B cell (primary cell): ENCODE measurements around the gene FAM53A. TPM values are rescaled to one million over a fixed set of nuclear protein-coding genes. Genes with fewer than 3 reads are reported as not detected.
A peak's percentile ranks its signal among the peaks of the same experiment; 100 is the strongest.

Source experiments
- ATAC-seq: fragments of 200-7000 bp; cut with Tn5 transposase; one replicate; pipeline ENCODE4 v1.10.0; 2021; ENCODE audit warnings: low read depth, mild to moderate bottlenecking, moderate number of reproducible peaks, moderate library complexity
- CTCF ChIA-PET: fragments of 350-600 bp; sonication (Branson Sonifier 250); formaldehyde crosslinking; loops from one replicate; lab custom pipeline; 2021; ENCODE audit warnings: antibody characterized with exemption, inconsistent platforms; lab: Charles Lee
- POLR2A ChIA-PET: fragments of 350-600 bp; sonication (Branson Sonifier 250); formaldehyde crosslinking; loops from one replicate; lab custom pipeline; 2021; ENCODE audit warnings: antibody characterized with exemption; lab: Charles Lee
- DNase-seq: peaks from one replicate; pipeline ENCODE4 v3.0.0; 2013
- H2AFZ ChIP-seq: 2 replicates; pipeline ENCODE4 v1.6.1; 2012; ENCODE audit warnings: mild to moderate bottlenecking, low read depth, low read length; ENCODE audit not compliant: insufficient read depth, poor library complexity, severe bottlenecking
- H3K27ac ChIP-seq, 2 donors: 1 replicate in 1 of 2; 2 replicates in 1 of 2; pipeline ENCODE4 v1.5.1; 2012 to 2013; ENCODE audit warnings: low read length in 2 of 2, mild to moderate bottlenecking in 2 of 2, moderate library complexity in 1 of 2
- H3K27me3 ChIP-seq, 4 experiments: fragments of 200-600 bp in 1 of 4; sonication (generic) in 1 of 4; replicated peaks in 1 of 4; 1 replicate in 2 of 4; 2 replicates in 2 of 4; pipeline versions ENCODE4 v1.6.1 to v1.7.0; 2013 to 2016; ENCODE audit warnings: low read length in 3 of 4, mild to moderate bottlenecking in 2 of 4, mixed read lengths in 1 of 4, moderate library complexity in 1 of 4; ENCODE audit not compliant: insufficient read depth in 4 of 4, control insufficient read depth in 3 of 4; ENCODE audit errors: control extremely low read depth in 1 of 4
- H3K36me3 ChIP-seq, 2 experiments: replicated peaks in 1 of 2; 1 replicate in 1 of 2; 2 replicates in 1 of 2; pipeline versions ENCODE4 v1.6.1 to v1.7.1; 2013; ENCODE audit warnings: low read length in 1 of 2; ENCODE audit not compliant: insufficient read depth in 2 of 2, control insufficient read depth in 1 of 2; ENCODE audit errors: control extremely low read depth in 1 of 2, extremely low read depth in 1 of 2
- H3K4me1 ChIP-seq, 2 donors: fragments of 200-600 bp in 1 of 2; sonication (generic) in 1 of 2; 1 replicate in 1 of 2; 2 replicates in 1 of 2; pipeline versions ENCODE4 v1.5.1 to v1.6.1; 2013 to 2017; ENCODE audit warnings: low read length in 2 of 2; ENCODE audit not compliant: control insufficient read depth in 2 of 2, insufficient read depth in 2 of 2
- H3K4me2 ChIP-seq: replicated peaks from 2 replicates; pipeline ENCODE3; 2012; ENCODE audit warnings: mild to moderate bottlenecking, low read depth, low read length; ENCODE audit not compliant: poor library complexity, severe bottlenecking
- H3K4me3 ChIP-seq, 5 experiments: fragments of 200-600 bp in 1 of 5; sonication (generic) in 1 of 5; 1 replicate in 3 of 5; 2 replicates in 2 of 5; pipeline versions ENCODE4 v1.5.1 to v1.7.0; 2011 to 2016; ENCODE audit warnings: low read length in 4 of 5, mild to moderate bottlenecking in 4 of 5, low read depth in 2 of 5, control low read depth in 1 of 5, moderate library complexity in 1 of 5; ENCODE audit not compliant: insufficient read depth in 1 of 5; ENCODE audit errors: control extremely low read depth in 1 of 5, extremely low read depth in 1 of 5
- H3K79me2 ChIP-seq: fragments of 200-600 bp; sonication (generic); one replicate; pipeline ENCODE4 v1.6.0; 2016; ENCODE audit warnings: low read length; ENCODE audit not compliant: control insufficient read depth, insufficient read depth
- H3K9ac ChIP-seq: fragments of 200-600 bp; sonication (generic); 2 replicates; pipeline ENCODE4 v1.6.1; 2017; ENCODE audit warnings: mild to moderate bottlenecking, low read length, moderate library complexity
- H3K9me3 ChIP-seq, 3 donors: one replicate each; pipeline versions ENCODE4 v1.6.1 to v1.7.1; 2013; ENCODE audit warnings: low read length in 2 of 3; ENCODE audit not compliant: control insufficient read depth in 2 of 3, insufficient read depth in 1 of 3; ENCODE audit errors: control extremely low read depth in 1 of 3
- H4K20me1 ChIP-seq: 2 replicates; pipeline ENCODE4 v1.6.0; 2012; ENCODE audit warnings: mild to moderate bottlenecking, low read length; ENCODE audit not compliant: insufficient read depth, control insufficient read depth, poor library complexity, severe bottlenecking
- H3K27ac Mint-ChIP-seq: one replicate; pipeline ENCODE4 v1.8.0; 2021; ENCODE audit warnings: mixed read lengths
- H3K27me3 Mint-ChIP-seq: one replicate; pipeline ENCODE4 v1.8.0; 2021; ENCODE audit warnings: mixed read lengths
- H3K4me1 Mint-ChIP-seq: one replicate; pipeline ENCODE4 v1.8.0; 2021; ENCODE audit warnings: mixed read lengths
- H3K4me3 Mint-ChIP-seq: one replicate; pipeline ENCODE4 v1.8.0; 2021; ENCODE audit warnings: mixed read lengths
- H3K9me3 Mint-ChIP-seq: one replicate; pipeline ENCODE4 v1.8.0; 2022; ENCODE audit warnings: mixed read lengths; ENCODE audit not compliant: insufficient read depth
- CTCF ChIP-seq: fragments of 200-600 bp; IDR thresholded peaks from one replicate; pipeline ENCODE4 v1.8.0; 2022; ENCODE audit warnings: antibody characterized with exemption, mild to moderate bottlenecking
- EZH2 ChIP-seq: IDR thresholded peaks from 2 replicates; pipeline ENCODE4 v1.6.1; 2012; ENCODE audit warnings: borderline replicate concordance, low read depth, mild to moderate bottlenecking, moderate library complexity, low read length; ENCODE audit not compliant: insufficient read depth, poor library complexity, severe bottlenecking
- WGBS: methylation state at CpG from one replicate; pipeline ENCODE4 v1.1.5; 2013; ENCODE audit warnings: missing lambda C conversion rate; ENCODE audit not compliant: insufficient coverage; 5-methylcytosine and 5-hydroxymethylcytosine counted together
- intact Hi-C: fragments of 100-400 bp; cut with micrococcal nuclease; formaldehyde crosslinking; loops from one replicate; pipeline ENCODE4 v1.10.0; 2022
- polyA minus RNA-seq: library from RNA; depleted of rRNA, polyadenylated mRNA; stranded (reverse); fragments of >200 nt; gene quantifications from 2 replicates; pipeline ENCODE4 v1.2.3, GENCODE V29; 2012
- polyA plus RNA-seq: library from polyadenylated mRNA; depleted of rRNA; stranded (reverse); fragments of >200 nt; gene quantifications from 2 replicates; pipeline ENCODE4 v1.2.3, GENCODE V29; 2012
- total RNA-seq, 2 donors: library from RNA; stranded (reverse); fragments of 120-200 nt in 1 of 2; gene quantifications; 1 replicate in 1 of 2; 2 replicates in 1 of 2; pipeline versions ENCODE4 v1.2.3 to v1.2.4, GENCODE V29; 2013 to 2022

Gene FAM53A, protein sequence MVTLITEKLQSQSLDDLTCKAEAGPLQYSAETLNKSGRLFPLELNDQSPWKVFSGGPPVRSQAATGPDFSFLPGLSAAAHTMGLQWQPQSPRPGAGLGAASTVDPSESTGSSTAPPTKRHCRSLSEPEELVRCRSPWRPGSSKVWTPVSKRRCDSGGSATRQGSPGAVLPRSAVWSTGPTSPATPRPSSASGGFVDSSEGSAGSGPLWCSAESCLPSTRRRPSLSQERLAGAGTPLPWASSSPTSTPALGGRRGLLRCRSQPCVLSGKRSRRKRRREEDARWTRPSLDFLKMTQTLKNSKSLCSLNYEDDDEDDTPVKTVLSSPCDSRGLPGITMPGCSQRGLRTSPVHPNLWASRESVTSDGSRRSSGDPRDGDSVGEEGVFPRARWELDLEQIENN
- total RNA-seq (1.8 and 4.2 TPM in 2 replicates), polyA plus RNA-seq (2.2 and 3.2 TPM in 2 replicates), polyA minus RNA-seq (2.5 and 8.1 TPM in 2 replicates)
- 1.8 TPM for total RNA-seq (2013)

DNA sequence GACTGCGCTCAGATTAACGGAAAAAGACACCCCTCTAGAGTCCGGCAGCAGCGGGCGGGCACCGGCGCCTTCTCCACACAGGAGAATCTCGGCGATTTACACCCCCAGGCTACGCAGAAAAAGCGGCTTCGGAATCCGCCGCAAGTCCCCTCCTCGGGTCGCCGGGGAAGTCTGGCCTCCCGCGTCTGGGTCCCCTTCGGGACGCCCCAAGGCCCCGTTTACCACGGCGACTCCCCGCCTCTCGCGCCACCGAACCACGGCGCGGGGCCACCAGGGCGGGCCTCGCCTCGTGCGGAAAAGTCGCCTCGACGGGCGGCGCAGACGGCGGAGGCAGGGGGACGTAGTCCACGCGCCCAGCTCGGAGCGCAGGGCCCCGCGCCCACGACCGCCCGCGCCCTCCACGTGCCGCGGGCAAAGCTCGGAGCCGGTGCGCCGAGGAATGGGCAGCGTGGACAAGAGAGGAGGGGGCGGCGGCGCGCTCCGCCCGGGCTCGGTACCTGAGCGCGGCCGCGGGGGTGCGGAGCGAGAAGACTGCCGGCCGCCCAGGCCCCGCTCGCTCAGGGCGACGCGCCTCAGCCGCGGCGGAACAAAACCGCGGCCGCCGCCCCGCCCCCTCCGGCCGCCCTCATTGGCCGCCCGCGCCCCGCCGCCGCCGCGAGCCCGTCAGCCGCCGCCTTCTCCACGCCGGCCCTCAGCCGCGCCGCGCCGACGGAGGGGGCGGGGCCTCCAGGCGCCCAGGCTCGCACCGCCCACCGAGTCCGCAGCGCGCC lies at the start of gene FAM53A:
Gene FAM53A (minus strand): TSS at position 578 of the 770 bp plus-strand sequence. CDS start 15,572 bp downstream, outside the sequence.
- Histone ChIP-seq H2AFZ (peak within 1 kb of the TSS; percentile 84), H3K79me2 (no peaks in the 10 kb centered on the region), H3K9me3 (peaks cover 0 to 3% (median 0%) of the 10 kb centered on the region in 3 donors), H3K4me2 (peak within 1 kb of the TSS; percentile 77), H3K9ac (peak within 1 kb of the TSS; percentile 56), H3K4me1 (peaks cover 10 to 16% of the 10 kb centered on the region in 2 donors), H3K36me3 (no peaks in the 10 kb centered on the region), H3K4me3 (peak within 1 kb of the TSS; percentile 45 to 78 (median 61)), H3K27ac (peak within 1 kb of the TSS in 1 of 2 donors; percentile 31), H3K27me3 (no peaks in the 10 kb centered on the region), H4K20me1 (no peaks in the 10 kb centered on the region)
- Mint-ChIP-seq H3K4me1 (peaks cover 10% of the 10 kb centered on the region), H3K4me3 (peak within 1 kb of the TSS; percentile 94), H3K27me3 (no peaks in the 10 kb centered on the region), H3K9me3 (no peaks in the 10 kb centered on the region), H3K27ac (peak within 1 kb of the TSS; percentile 86)
- ChIA-PET CTCF (interaction anchor here (0.6 to 2.2 kb wide), 2 partner anchors 9 to 15 kb away, joined by 6 to 13 read pairs; no protein-coding TSS in a partner anchor), POLR2A (interaction anchor here (0.9 kb wide), 1 partner anchor 28 kb away, joined by 3 read pairs; the partner anchor contains the start of gene SLBP)
- ATAC-seq (peak; percentile 94), DNase-seq (peak; percentile 94)
- intact Hi-C loops = loop anchor here (1.0 to 5.0 kb wide), 5 partner anchors 28 to 186 kb away; partner anchors contain the start of genes FGFR3 and SLBP
- TF ChIP-seq CTCF (no peak), EZH2 (no peak)
- WGBS = under 1% methylated on average over 117 of the region's 118 CpGs
